ENCODE data around the gene KNL1.
"Not testable (repeated sequence)": the region's sequence is repeated elsewhere in the genome, so short reads cannot be mapped to it uniquely, and the experiment has no call there.

The KNL1 gene

GRCh38 chr15:40680959-40681358, 86.9 kb downstream of the KNL1 start:
- not testable (repeated sequence) for DNase-seq

- no peak for DNase-seq
Measured at GRCh38 chr15:40684381-40684780, 90.3 kb downstream of the KNL1 start.

- DNase-seq = no peak
Measured at GRCh38 chr15:40685376-40685775, 91.3 kb downstream of the KNL1 start.

GRCh38 chr15:40688932-40689799, 95.1 kb downstream of the KNL1 start:
- DNase-seq = no peak

- DNase-seq = no peak
Measured at GRCh38 chr15:40691737-40692136, 97.7 kb downstream of the KNL1 start.

- DNase-seq = no peak
Measured at GRCh38 chr15:40693904-40694687, 100.0 kb downstream of the KNL1 start.

GRCh38 chr15:40694688-40695468, 100.8 kb downstream of the KNL1 start, which contains the start of gene RAD51:
TSS of gene RAD51 (plus strand) at chr15:40695174. CDS start at chr15:40698759, 3,585 bp downstream.
- DNase-seq = peak; percentile 62

GRCh38 chr15:40695469-40695890, 101.4 kb downstream of the KNL1 start:
- DNase-seq = no peak

- DNase-seq = no peak
Measured at GRCh38 chr15:40696228-40696627, 102.2 kb downstream of the KNL1 start.

GRCh38 chr15:40697916-40698315, 103.9 kb downstream of the KNL1 start:
- no peak for DNase-seq

- no peak for DNase-seq
Measured at GRCh38 chr15:40702077-40702476, 108.0 kb downstream of the KNL1 start.

GRCh38 chr15:40706121-40706520, 112.1 kb downstream of the KNL1 start:
- no peak for DNase-seq

All from NCI-H1694 (cell line).